Lung (tissue), 12 donors: ENCODE measurements around the gene SPACA4. TPM values are rescaled to one million over a fixed set of nuclear protein-coding genes. Genes with fewer than 3 reads are reported as not detected.

Experiments used
- ATAC-seq: fragments of 200-7000 bp; cut with Tn5 transposase; one replicate; pipeline ENCODE4 v1.9.1; 2020; ENCODE audit warnings: moderate number of reproducible peaks; ENCODE audit not compliant: insufficient read depth, low FRiP score
- DNase-seq, 3 donors: peaks; one replicate each; pipeline ENCODE4 v3.0.0-alpha.2; 2013 to 2017
- H3K27ac ChIP-seq, 2 donors: one replicate each; pipeline ENCODE4 v1.5.1; 2013; ENCODE audit warnings: mild to moderate bottlenecking in 2 of 2, moderate library complexity in 2 of 2, control low read depth in 1 of 2, inconsistent platforms in 1 of 2, low read depth in 1 of 2, low read length in 1 of 2
- H3K27me3 ChIP-seq, 3 donors: one replicate each; pipeline ENCODE4 v1.5.1; 2013; ENCODE audit warnings: low read length in 2 of 3; ENCODE audit not compliant: control insufficient read depth in 3 of 3, insufficient read depth in 3 of 3
- H3K36me3 ChIP-seq, 4 donors: one replicate each; pipeline ENCODE4 v1.5.1; 2013; ENCODE audit warnings: low read length in 4 of 4, mild to moderate bottlenecking in 1 of 4, moderate library complexity in 1 of 4; ENCODE audit not compliant: control insufficient read depth in 4 of 4, insufficient read depth in 4 of 4
- H3K4me1 ChIP-seq, 5 donors: one replicate each; pipeline ENCODE4 v1.5.1; 2013; ENCODE audit warnings: low read length in 5 of 5, mild to moderate bottlenecking in 2 of 5, moderate library complexity in 1 of 5; ENCODE audit not compliant: control insufficient read depth in 5 of 5, insufficient read depth in 5 of 5
- H3K4me3 ChIP-seq: one replicate; pipeline ENCODE4 v1.5.1; 2013; ENCODE audit warnings: mild to moderate bottlenecking, control low read depth, moderate library complexity
- H3K9ac ChIP-seq, 2 donors: one replicate each; pipeline ENCODE4 v1.5.1; 2013; ENCODE audit warnings: low read length in 2 of 2, control low read depth in 1 of 2; ENCODE audit not compliant: insufficient read depth in 1 of 2
- H3K9me3 ChIP-seq, 4 donors: one replicate each; pipeline ENCODE4 v1.5.1; 2013; ENCODE audit warnings: low read length in 3 of 4, mild to moderate bottlenecking in 1 of 4, moderate library complexity in 1 of 4; ENCODE audit not compliant: control insufficient read depth in 4 of 4, insufficient read depth in 3 of 4
- WGBS, 2 donors: extraction: QIAGEN DNeasy Blood & Tissue Kit; methylation state at CpG; one replicate each; pipeline ENCODE4 v1.1.7; 2013; 5-methylcytosine and 5-hydroxymethylcytosine counted together
- polyA plus RNA-seq, 2 donors: library from polyadenylated mRNA; stranded (reverse); fragments of 200-250 nt; gene quantifications; one replicate each; pipeline ENCODE4 v1.2.1, GENCODE V29; 2013
- total RNA-seq, 2 donors: library from RNA; depleted of rRNA in 1 of 2; stranded (reverse); fragments of >200 nt in 1 of 2; gene quantifications; one replicate each; pipeline ENCODE4 v1.2.1, GENCODE V29; 2014 to 2021
- TF ChIP-seq, protein P1 (sequence below): IDR thresholded peaks from 2 replicates; pipeline ENCODE4 v1.5.1; 2012; ENCODE audit warnings: mild to moderate bottlenecking; ENCODE audit errors: control extremely low read depth, extremely low read depth
- donor health status: control.
- donor health status: control.
- donor health status: Bipolar disorder and iron deficiency.
- donor health status: healthy.
- donor health status: DM: yes; HTN: yes; CAD: no.

SPACA4 gene
- total and polyA plus RNA-seq, 4 donors, result 0.03 to 0.16 TPM; not detected in 2

DNA sequence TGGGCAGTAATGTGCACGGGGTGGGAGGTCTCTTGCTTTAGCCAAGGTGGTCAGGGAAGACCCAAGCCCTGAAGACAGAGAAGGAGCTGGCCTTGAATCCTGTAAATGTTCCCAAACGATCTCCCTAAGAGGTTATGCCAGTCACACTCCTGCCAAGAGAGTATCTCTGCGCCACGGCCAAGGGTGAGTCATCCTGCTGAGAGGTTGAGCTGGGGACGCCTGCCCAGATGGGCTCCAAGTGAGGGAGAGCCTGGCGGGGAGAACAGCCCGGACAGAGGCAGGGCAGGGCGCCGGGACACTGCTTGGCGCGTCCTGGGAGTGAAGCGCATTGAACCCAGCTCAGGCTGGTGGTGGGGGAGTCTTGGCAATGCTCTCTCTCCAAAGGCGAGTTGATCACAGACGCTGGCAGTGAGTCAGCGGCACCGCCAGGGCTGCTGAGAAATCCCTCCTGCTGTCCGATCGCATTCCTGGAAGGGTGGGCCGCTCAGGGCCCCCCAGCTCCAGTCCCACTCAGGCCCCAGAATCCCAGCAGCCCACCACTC lies 38.1 kb upstream of the SPACA4 start:
- Histone ChIP-seq H3K9me3 (no peaks in the 10 kb centered on the region), H3K9ac (peak overlapping the region in 1 of 2 donors; percentile 2), H3K36me3 (no peaks in the 10 kb centered on the region), H3K4me3 (no peak overlapping the region), H3K4me1 (peaks cover 0 to 8% (median 0%) of the 10 kb centered on the region in 5 donors), H3K27ac (peak overlapping the region; percentile 6 to 54), H3K27me3 (no peaks in the 10 kb centered on the region)
- DNase-seq (peak; percentile 23 to 55 (median 54)), ATAC-seq (peak; percentile 87)
- WGBS, 2 donors, result 8 to 9% methylated on average over 19 of the region's 19 CpGs
- TF ChIP-seq, protein P1, sequence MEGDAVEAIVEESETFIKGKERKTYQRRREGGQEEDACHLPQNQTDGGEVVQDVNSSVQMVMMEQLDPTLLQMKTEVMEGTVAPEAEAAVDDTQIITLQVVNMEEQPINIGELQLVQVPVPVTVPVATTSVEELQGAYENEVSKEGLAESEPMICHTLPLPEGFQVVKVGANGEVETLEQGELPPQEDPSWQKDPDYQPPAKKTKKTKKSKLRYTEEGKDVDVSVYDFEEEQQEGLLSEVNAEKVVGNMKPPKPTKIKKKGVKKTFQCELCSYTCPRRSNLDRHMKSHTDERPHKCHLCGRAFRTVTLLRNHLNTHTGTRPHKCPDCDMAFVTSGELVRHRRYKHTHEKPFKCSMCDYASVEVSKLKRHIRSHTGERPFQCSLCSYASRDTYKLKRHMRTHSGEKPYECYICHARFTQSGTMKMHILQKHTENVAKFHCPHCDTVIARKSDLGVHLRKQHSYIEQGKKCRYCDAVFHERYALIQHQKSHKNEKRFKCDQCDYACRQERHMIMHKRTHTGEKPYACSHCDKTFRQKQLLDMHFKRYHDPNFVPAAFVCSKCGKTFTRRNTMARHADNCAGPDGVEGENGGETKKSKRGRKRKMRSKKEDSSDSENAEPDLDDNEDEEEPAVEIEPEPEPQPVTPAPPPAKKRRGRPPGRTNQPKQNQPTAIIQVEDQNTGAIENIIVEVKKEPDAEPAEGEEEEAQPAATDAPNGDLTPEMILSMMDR, result no peak

GRCh38 chr19:48569814-48570213 lies 36.7 kb upstream of the SPACA4 start:
- DNase-seq (peak in 1 of 3 donors; percentile 24), ATAC-seq (no peak)
- Histone ChIP-seq H3K27ac (no peak overlapping the region), H3K4me1 (peaks cover 0 to 8% (median 0%) of the 10 kb centered on the region in 5 donors), H3K36me3 (no peaks in the 10 kb centered on the region), H3K9ac (no peak overlapping the region), H3K27me3 (no peaks in the 10 kb centered on the region), H3K4me3 (no peak overlapping the region), H3K9me3 (no peaks in the 10 kb centered on the region)
- whole genome bisulfite sequencing, 2 donors, result 54 to 60% methylated on average over 11 of the region's 11 CpGs
- TF ChIP-seq, protein P1, result no peak

DNA sequence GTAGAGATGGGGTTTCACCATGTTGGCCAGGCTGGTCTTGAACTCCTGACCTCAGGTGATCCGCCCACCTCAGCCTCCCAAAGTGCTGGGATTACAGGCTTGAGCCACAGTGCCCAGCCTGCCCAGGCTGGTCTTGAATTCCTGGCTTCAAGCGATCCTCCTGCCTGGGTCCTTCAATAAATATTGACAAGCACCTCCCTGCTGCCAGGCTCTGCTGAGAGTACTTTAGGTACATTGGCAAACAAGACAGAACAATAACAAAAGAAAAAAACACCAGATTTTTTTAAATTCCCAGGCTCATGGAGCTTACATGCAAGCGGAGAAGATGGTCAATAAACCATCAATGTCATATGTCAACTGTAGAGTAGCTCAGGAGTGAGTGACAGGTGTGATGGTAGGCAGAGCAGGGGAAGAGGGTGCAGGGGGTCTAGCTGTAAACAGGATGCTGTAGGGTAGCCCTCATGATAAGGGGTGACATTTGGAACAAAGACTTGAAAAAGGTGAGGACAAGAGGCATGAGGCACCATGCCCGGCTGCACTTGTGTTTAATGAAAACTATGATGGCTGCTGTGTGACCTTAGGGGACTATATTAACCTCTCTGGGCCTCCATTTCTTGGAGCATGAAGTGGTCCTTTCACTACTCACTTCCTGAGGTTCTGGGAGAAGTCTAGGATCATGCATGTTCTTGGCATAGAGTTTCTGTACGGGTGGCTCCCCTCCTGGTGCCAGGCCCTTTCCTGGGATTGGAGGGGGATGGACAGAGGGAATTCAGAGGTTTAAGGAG lies 35.0 kb upstream of the SPACA4 start:
- 54 to 65% methylated on average over 5 of the region's 5 CpGs for WGBS, 2 donors
- H3K4me1 ChIP-seq, result peaks cover 0 to 8% (median 0%) of the 10 kb centered on the region in 5 donors

More for the DNA sequence above, 35.0 kb upstream of the SPACA4 start:
- H3K27me3 ChIP-seq, result no peaks in the 10 kb centered on the region
- TF ChIP-seq, protein P1, result no peak
- H3K36me3 ChIP-seq, result no peaks in the 10 kb centered on the region
- H3K9ac ChIP-seq, result no peak overlapping the region
- ATAC-seq, result no peak
- H3K27ac ChIP-seq, result peak overlapping the region in 1 of 2 donors; percentile 9
- peak; percentile 56 to 60 (median 59) for DNase-seq
- H3K9me3 ChIP-seq, result no peaks in the 10 kb centered on the region
- H3K4me3 ChIP-seq, result no peak overlapping the region
